SK-N-SH (cell line): ENCODE measurements around the gene FAM184B.

Source experiments
- CTCF ChIP-seq: fragments of 200-600 bp; sonication (generic); IDR thresholded peaks from 2 replicates; pipeline ENCODE4 v1.6.1; 2017; ENCODE audit warnings: antibody characterized with exemption, mild to moderate bottlenecking, moderate library complexity
- GABPA ChIP-seq: IDR thresholded peaks from 2 replicates; pipeline ENCODE4 v1.4.0; 2012; ENCODE audit warnings: low read depth, mild to moderate bottlenecking
- POLR2AphosphoS5 ChIP-seq: IDR thresholded peaks from 2 replicates; pipeline ENCODE4 v1.6.1; 2012; ENCODE audit warnings: low read depth, low read length
- TF ChIP-seq, protein P1 (sequence below): IDR thresholded peaks from 2 replicates; pipeline ENCODE4 v1.4.0; 2012; ENCODE audit warnings: low read depth, borderline replicate concordance

GRCh38 chr4:17657849-17658248 is 123.6 kb downstream of the FAM184B start:
- TF ChIP-seq CTCF (no peak), GABPA (no peak), POLR2AphosphoS5 (no peak)
- TF ChIP-seq, protein P1, sequence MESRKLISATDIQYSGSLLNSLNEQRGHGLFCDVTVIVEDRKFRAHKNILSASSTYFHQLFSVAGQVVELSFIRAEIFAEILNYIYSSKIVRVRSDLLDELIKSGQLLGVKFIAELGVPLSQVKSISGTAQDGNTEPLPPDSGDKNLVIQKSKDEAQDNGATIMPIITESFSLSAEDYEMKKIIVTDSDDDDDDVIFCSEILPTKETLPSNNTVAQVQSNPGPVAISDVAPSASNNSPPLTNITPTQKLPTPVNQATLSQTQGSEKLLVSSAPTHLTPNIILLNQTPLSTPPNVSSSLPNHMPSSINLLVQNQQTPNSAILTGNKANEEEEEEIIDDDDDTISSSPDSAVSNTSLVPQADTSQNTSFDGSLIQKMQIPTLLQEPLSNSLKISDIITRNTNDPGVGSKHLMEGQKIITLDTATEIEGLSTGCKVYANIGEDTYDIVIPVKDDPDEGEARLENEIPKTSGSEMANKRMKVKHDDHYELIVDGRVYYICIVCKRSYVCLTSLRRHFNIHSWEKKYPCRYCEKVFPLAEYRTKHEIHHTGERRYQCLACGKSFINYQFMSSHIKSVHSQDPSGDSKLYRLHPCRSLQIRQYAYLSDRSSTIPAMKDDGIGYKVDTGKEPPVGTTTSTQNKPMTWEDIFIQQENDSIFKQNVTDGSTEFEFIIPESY = no peak
